Iris pigment epithelial cell (primary cell): Measurements from ENCODE around the gene UGT1A6.
"Not testable (repeated sequence)": the region's sequence is repeated elsewhere in the genome, so short reads cannot be mapped to it uniquely, and the experiment has no call there.

Experiments
- DNase-seq: peaks from one replicate; pipeline ENCODE4 v3.0.0-alpha.2; 2011; ENCODE audit warnings: low read depth

UGT1A6 gene

DNA sequence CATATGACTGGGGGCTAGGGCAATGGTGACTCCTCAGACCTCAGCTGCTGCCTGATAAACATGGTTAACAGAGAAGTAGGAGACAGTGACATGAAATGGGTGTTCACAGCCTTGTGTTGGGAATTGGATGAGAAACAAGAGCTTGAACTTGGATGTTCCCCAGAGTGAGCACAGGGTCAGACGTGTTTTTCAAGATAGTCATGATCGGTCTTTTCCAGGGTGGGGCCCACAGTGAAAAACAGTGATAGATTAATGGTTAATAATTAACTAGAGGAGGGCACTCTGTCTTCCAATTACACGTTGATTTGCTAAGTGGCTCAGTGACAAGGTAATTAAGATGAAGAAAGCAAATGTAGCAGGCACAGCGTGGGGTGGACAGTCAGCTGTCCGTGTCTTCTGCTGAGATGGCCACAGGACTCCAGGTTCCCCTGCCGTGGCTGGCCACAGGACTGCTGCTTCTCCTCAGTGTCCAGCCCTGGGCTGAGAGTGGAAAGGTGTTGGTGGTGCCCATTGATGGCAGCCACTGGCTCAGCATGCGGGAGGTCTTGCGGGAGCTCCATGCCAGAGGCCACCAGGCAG, 36.1 kb downstream of the UGT1A6 start, which contains the start of gene UGT1A3:
UGT1A3 (plus strand) TSS at position 320 of the 579 bp plus-strand sequence; CDS start at position 405, 85 bp downstream.
- DNase-seq = no peak

- DNase-seq = not testable (repeated sequence)
Observed at GRCh38 chr2:233736868-233737653, 44.4 kb downstream of the UGT1A6 start.

GRCh38 chr2:233740870-233741269, 48.2 kb downstream of the UGT1A6 start:
- DNase-seq = no peak

DNA sequence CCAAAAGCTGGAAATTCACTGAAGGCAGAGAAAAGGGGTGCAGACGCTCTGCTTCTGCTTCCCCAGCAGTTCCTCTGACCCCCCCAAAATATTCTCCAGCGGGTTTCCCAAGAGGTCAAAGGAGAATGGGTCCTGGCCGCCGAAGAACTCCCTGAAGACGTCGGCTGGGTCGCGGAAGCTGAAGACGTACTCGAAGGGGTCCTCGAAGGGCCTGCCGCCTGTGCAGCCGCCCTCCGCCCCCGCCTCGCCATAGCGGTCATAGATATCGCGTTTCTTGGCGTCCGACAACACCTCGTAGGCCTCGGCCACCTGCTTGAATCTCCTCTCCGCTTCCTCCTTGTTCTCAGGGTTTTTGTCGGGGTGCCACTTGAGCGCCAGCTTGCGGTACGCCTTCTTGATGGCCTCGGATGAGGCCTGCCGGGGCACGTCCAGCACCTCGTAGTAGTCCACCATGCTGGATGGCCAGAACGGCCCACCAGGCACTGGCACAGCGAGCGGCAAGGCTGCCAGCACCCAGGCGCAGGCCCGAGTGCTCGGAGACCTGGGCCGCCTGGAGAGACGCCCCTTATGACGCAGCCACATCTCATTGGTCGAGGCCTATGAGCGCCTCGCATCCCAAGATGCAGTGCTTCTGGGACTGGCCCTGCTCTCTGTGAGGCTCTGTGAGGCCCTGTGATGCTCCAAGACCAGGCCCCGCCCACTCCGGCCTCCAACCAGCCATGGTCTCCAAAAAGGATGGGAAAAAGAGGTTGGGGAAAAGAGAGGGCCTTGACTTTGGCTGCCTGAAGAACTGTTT, 51.0 kb downstream of the UGT1A6 start:
- DNase-seq = no peak

DNA sequence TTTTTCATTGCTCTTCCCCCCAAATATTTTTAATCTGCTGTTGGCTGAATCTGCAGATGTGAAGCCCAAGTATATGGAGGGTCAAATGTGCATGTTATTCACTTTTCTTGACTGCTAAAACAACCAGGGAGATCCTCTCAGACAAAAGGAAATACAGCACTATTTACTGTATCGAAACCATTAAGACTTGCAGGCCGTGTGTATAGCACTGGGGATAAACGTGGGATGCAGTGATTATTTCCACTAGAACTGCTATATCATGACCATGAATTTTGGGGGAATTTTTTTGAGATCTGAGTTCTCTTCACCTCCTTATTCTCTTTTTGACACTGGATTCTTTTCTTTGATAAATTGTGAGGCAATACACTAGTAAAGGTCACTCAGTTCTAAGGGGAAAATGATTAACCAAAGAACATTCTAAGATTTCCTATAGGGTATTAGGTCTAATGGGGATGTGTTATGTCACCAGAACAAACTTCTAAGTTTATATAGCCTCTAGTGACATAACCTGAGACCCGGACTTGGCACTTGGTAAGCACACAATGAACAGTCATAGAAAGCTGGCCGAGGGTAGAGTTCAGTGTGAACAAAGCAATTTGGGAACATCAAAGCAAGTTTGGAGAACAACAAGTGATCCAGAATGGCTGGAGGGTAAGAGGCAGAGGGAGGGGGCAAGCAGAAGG, 52.5 kb downstream of the UGT1A6 start:
- no peak for DNase-seq

- DNase-seq = not testable (repeated sequence)
Observed at GRCh38 chr2:233745838-233746237, 53.1 kb downstream of the UGT1A6 start.

DNA sequence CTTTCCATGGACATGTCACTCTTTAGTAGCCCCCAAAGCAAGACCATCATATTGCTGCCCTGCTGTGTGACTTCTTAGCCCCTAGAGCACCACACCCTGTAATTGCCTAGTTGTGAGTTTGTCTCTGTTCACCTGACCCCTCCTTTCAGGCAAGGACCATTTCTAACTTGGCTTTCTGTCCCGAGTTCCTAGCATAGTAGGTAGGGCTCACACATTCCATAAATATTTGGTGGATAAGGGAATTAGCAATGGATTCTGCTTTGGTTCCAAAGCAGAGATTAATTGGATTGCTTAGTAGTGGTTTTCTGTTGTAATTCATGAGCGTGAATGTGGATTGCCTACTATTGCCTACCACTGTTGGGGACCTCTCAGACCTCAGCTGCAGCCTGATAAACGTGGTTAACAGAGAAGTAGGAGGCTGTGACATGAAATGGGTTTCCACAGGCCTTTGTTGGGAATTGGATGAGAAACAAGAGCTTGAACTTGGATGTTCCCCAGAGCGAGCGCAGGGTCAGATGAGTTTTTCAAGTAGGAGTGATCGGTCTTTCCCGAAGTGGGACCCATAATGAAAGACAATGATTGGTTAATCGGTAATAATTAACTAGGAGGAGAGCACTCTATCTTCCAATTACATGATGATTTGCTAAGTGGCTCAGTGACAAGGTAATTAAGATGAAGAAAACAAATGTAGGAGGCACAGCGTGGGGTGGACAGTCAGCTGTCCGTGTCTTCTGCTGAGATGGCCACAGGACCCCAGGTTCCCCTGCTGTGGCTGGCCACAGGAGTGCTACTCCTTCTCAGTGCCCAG, 54.0 kb downstream of the UGT1A6 start:
- DNase-seq = no peak

DNA sequence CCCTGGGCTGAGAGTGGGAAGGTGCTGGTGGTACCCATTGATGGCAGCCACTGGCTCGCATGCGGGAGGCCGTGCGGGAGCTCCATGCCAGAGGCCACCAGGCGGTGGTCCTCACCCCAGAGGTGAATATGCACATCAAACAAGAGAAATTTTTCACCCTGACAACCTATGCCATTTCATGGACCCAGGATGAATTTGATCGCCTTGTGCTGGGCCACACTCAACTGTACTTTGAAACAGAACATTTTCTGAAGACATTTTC, 54.5 kb downstream of the UGT1A6 start:
- DNase-seq = no peak

DNA sequence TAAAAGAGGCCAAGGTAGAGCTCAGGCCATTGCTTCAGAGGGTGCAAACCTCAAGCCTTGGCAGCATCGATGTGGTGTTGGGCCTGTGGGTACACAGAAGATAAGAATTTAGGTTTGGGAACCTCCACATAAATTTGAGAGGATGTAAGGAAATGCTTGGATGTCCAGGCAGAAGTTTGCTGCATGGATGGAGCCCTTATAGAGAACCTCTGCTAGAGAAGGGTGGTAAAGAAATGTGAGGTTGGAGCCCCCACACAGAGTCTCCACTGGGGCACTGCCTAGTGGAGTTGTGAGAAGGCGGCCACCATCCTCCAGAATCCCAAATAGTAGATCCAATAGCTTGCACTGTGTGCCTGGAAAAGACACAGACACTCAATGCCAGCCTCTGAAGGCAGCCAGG, 58.0 kb downstream of the UGT1A6 start:
- not testable (repeated sequence) for DNase-seq

DNA sequence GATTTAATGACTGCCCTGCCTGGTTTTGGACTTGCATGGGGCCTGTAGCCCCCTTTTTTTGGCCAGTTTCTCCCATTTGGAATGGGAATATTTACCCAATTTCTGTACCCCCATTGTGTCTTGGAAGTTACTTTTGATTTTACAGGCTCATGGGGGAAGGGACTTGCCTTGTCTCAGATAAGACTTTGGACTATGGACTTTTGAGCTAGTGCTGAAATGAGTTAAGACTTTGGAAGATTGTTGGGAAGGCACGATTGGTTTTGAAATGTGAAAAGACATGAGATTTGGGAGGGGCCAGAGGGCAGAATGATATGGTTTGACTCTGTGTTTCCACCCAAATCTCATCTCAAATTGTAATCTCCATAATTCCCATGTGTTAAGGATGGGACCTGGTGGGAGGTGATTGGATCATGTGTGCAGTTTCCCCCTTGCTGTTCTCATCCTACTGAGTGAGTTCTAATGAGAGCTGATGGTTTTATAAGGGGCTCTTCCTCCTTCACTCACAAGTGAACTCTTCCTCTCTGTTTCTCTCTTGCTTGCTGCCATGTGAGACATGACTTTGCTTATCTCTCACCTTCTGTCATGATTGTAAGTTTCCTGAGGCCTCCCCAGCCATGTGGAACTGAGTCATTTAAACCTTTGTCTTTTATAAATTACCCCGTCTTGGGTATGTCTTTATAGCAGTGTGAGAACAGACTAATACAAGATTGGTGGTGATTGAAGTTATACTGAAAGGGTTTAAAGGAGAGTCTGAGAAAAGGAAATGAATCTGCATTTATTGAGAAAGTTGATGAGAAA, 58.7 kb downstream of the UGT1A6 start:
- not testable (repeated sequence) for DNase-seq

DNA sequence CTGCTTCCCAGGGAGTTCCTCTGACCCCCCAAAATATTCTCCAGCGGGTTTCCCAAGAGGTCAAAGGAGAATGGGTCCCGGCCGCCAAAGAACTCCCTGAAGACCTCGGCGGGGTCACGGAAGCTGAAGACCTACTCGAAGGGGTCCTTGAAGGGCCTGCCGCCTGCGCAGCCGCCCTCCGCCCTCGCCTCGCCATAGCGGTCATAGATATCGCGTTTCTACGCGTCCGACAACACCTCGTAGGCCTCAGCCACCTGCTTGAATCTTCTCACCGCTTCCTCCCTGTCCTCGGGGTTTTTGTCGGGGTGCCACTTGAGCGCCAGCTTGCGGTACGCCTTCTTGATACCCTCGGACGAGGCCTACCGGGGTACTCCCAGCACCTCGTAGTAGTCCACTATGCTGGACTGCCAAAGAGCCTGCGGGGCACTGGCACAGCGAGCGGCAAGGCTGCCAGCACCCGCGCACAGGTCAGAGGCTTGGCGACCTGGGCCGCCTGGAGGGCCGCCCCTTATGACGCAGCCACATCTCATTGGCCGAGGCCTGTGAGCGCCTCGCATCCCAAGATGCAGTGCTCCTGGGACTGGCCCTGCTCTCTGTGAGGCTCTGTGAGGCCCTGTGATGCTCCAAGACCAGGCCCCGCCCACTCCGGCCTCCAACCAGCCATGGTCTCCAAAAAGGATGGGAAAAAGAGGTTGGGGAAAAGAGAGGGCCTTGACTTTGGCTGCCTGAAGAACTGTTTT, 62.4 kb downstream of the UGT1A6 start:
- no peak for DNase-seq

DNA sequence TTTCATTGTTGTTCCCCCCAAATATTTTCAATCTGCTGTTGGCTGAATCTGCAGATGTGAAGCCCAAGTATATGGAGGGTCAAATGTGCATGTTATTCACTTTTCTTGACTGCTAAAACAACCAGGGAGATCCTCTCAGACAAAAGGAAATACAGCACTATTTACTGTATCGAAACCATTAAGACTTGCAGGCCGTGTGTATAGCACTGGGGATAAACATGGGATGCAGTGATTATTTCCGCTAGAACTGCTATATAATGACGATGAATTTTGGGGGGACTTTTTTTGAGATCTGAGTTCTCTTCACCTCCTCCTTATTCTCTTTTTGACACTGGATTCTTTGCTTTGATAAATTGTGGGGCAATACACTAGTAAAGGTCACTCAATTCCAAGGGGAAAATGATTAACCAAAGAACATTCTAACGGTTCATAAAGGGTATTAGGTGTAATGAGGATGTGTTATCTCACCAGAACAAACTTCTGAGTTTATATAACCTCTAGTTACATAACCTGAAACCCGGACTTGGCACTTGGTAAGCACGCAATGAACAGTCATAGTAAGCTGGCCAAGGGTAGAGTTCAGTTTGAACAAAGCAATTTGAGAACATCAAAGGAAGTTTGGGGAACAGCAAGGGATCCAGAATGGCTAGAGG, 63.9 kb downstream of the UGT1A6 start:
- no peak for DNase-seq

- no peak for DNase-seq
Observed at GRCh38 chr2:233758141-233758540, 65.5 kb downstream of the UGT1A6 start.

GRCh38 chr2:233758849-233759248, 66.2 kb downstream of the UGT1A6 start:
- DNase-seq = peak; percentile 44

GRCh38 chr2:233760043-233760442, 67.4 kb downstream of the UGT1A6 start, which contains the start of gene UGT1A1:
UGT1A1 (plus strand) TSS chr2:233760270; CDS start chr2:233760288, 18 bp downstream.
- no peak for DNase-seq

- DNase-seq = peak; percentile 72
Observed at GRCh38 chr2:233761040-233761769, 68.5 kb downstream of the UGT1A6 start.

- peak; percentile 82 for DNase-seq
Observed at GRCh38 chr2:233764264-233764663, 71.6 kb downstream of the UGT1A6 start.

- peak; percentile 13 for DNase-seq
Observed at GRCh38 chr2:233764761-233765160, 72.1 kb downstream of the UGT1A6 start.

DNA sequence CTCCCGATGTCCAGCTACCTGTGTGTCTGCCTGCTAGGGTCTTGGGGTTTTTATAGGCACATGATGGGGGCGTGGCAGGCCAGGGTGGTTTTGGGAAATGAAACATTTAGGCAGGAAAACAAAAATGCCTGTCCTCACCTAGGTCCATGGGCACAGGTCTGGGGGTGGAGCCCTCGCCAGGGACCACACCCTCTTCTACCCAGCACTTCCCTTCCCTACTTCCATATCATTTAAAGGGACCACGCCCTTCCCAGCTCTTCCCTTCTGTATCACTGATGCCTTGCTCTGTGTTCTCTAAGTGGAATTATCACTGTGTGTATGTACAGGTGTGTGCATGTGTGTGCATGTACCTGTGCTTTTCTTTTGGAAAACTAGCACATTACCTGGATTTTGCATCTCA, 73.7 kb downstream of the UGT1A6 start:
- DNase-seq = no peak
